ENCODE results near the gene SYNDIG1. TPM values are rescaled to one million over a fixed set of nuclear protein-coding genes. Genes with fewer than 3 reads are reported as not detected.

The SYNDIG1 gene
- total and polyA plus RNA-seq, 4 experiments from 2014 or later = not detected

DNA sequence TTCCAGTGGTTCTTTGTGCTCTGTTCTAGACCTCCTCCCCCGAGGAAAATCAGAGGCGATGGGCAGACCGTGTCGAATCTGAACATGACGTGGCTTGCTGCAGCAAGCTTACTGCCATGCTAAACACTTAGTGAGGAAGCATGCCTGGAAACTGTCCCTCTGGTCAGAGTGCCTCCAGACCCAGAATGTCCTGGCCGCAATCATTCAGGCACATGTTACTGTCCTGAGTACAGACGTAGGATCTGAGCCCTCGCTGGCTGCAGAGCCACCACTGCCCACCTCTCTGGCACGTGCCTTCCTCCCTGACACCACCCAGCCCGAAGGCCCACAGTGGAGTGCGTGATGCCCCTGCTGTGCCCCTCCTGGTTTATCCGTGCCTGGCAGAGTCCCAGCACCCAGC is 163.6 kb downstream of the SYNDIG1 start:
- Histone ChIP-seq H3K36me3 (ENCODE audit: insufficient read depth, low read length) (no peaks in the 10 kb centered on the region), H3K4me3 (ENCODE audit: low read length in 2 of 2) (no peak overlapping the region), H3K27me3 (ENCODE audit: insufficient read depth, low read length) (no peaks in the 10 kb centered on the region), H3K4me1 (ENCODE audit: insufficient read depth, low read length) (no peaks in the 10 kb centered on the region), H3K9me3 (ENCODE audit: control insufficient read depth in 1 of 2, low read length in 2 of 2) (no peaks in the 10 kb centered on the region), H3K27ac (ENCODE audit: low read depth, low read length) (no peak overlapping the region)
- no peaks in the 10 kb centered on the region for H3K9me3 Mint-ChIP-seq
- ChIA-PET CTCF (ENCODE audit: partially characterized antibody) (no interaction called here), POLR2A (ENCODE audit: partially characterized antibody) (no interaction called here)
- peaks cover 11 to 14% of the 10 kb centered on the region in 2 donors for H3K27me3 Mint-ChIP-seq
- H3K4me3 Mint-ChIP-seq = no peak overlapping the region
- no peak overlapping the region for H3K27ac Mint-ChIP-seq
- no peak for DNase-seq
- no peaks in the 10 kb centered on the region for H3K36me3 Mint-ChIP-seq
- intact Hi-C loops (cut with micrococcal nuclease) = no loop called here
- peaks cover 0 to 6% (median 2%) of the 10 kb centered on the region in 4 donors for H3K4me1 Mint-ChIP-seq

DNA sequence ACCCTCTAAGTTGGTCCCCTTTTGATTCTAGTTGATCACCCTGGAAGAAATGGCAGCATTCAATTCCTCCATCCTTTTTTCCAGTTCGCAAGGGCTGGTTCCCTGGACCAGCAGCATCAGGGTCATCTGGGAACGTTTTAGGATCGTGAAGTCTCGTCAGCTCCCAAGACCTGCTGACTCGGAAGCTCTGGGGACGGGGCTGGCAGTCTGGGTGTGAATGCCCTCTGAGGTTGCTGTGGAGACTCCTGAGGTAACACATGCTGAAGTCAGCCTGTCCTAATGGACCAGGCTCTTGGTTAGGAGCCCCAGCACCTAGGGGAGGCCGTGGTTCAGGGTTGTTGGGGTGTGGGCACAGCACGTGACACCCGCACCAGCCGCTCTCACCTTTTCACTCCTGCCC is 164.1 kb downstream of the SYNDIG1 start:
- Histone ChIP-seq H3K36me3 (ENCODE audit: insufficient read depth, low read length) (no peaks in the 10 kb centered on the region), H3K27ac (ENCODE audit: low read depth, low read length) (no peak overlapping the region), H3K27me3 (ENCODE audit: insufficient read depth, low read length) (no peaks in the 10 kb centered on the region), H3K4me1 (ENCODE audit: insufficient read depth, low read length) (no peaks in the 10 kb centered on the region), H3K4me3 (ENCODE audit: low read length in 2 of 2) (no peak overlapping the region), H3K9me3 (ENCODE audit: control insufficient read depth in 1 of 2, low read length in 2 of 2) (no peaks in the 10 kb centered on the region)
- H3K36me3 Mint-ChIP-seq = no peaks in the 10 kb centered on the region
- no peak overlapping the region for H3K4me3 Mint-ChIP-seq
- POLR2A ChIA-PET (ENCODE audit: partially characterized antibody) = no interaction called here
- intact Hi-C loops (cut with micrococcal nuclease) = no loop called here
- no peaks in the 10 kb centered on the region for H3K9me3 Mint-ChIP-seq
- CTCF ChIA-PET (ENCODE audit: partially characterized antibody) = no interaction called here
- DNase-seq = no peak
- H3K27ac Mint-ChIP-seq = no peak overlapping the region
- H3K27me3 Mint-ChIP-seq = peaks cover 11 to 14% of the 10 kb centered on the region in 2 donors
- peaks cover 0 to 6% (median 2%) of the 10 kb centered on the region in 4 donors for H3K4me1 Mint-ChIP-seq

DNA sequence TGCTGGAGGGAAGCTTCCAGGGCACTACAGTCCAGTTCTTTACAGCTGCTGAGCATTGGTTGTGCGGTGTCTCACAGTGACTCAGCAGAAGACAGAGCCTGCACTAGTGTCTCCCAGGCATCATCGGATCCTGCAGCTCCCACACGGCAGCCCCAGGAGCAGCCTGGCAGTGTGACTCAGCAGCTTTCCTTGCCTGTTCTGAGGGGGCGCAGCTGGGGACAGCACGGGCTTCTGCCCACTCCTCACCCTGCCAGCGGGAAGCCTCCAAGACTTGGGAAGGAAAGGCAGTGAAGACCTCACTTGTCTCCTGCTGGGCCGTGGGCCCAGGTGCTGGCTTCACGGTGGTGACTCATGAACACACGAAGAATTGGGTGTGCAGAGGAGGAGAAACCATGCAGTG is 165.4 kb downstream of the SYNDIG1 start:
- H3K4me3 Mint-ChIP-seq = no peak overlapping the region
- peaks cover 13 to 14% of the 10 kb centered on the region in 2 donors for H3K27me3 Mint-ChIP-seq
- no peak overlapping the region for H3K27ac Mint-ChIP-seq
- no peaks in the 10 kb centered on the region for H3K27me3 ChIP-seq (ENCODE audit: insufficient read depth, low read length)
- no peaks in the 10 kb centered on the region for H3K9me3 Mint-ChIP-seq
- ChIA-PET POLR2A (ENCODE audit: partially characterized antibody) (no interaction called here), CTCF (ENCODE audit: partially characterized antibody) (no interaction called here)
- H3K4me3 ChIP-seq (ENCODE audit: low read length in 2 of 2) = no peak overlapping the region
- no peak overlapping the region for H3K27ac ChIP-seq (ENCODE audit: low read depth, low read length)
- H3K9me3 ChIP-seq (ENCODE audit: control insufficient read depth in 1 of 2, low read length in 2 of 2) = no peaks in the 10 kb centered on the region
- intact Hi-C loops (cut with micrococcal nuclease) = no loop called here
- no peak for DNase-seq
- peaks cover 0 to 1% (median 0%) of the 10 kb centered on the region in 4 donors for H3K4me1 Mint-ChIP-seq
- no peaks in the 10 kb centered on the region for H3K4me1 ChIP-seq (ENCODE audit: insufficient read depth, low read length)
- H3K36me3 ChIP-seq (ENCODE audit: insufficient read depth, low read length) = no peaks in the 10 kb centered on the region
- H3K36me3 Mint-ChIP-seq = no peaks in the 10 kb centered on the region

DNA sequence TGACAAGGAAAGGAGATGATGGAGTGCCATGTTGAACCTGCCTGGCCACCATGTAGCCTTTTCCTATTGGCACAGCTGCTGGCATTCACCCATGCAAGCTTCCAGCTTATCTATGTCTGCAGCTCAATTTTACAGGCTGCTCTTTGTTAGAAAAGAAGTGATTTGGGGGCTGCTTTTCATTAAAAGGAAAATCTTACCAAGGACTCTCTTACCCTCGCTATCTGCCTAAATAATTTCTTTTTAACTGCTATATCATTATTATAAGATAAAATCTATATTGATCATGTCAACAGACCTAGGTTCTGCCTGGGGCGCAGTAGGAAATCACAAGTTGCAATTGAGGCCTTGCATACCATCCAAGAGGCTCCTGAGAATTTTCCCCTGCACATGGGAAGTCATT is 167.2 kb downstream of the SYNDIG1 start:
- Histone ChIP-seq H3K4me1 (ENCODE audit: insufficient read depth, low read length) (no peaks in the 10 kb centered on the region), H3K27me3 (ENCODE audit: insufficient read depth, low read length) (no peaks in the 10 kb centered on the region), H3K27ac (ENCODE audit: low read depth, low read length) (no peak overlapping the region), H3K4me3 (ENCODE audit: low read length in 2 of 2) (no peak overlapping the region), H3K9me3 (ENCODE audit: control insufficient read depth in 1 of 2, low read length in 2 of 2) (no peaks in the 10 kb centered on the region), H3K36me3 (ENCODE audit: insufficient read depth, low read length) (no peaks in the 10 kb centered on the region)
- POLR2A ChIA-PET (ENCODE audit: partially characterized antibody) = no interaction called here
- Mint-ChIP-seq H3K27ac (no peak overlapping the region), H3K27me3 (peaks cover 14 to 17% of the 10 kb centered on the region in 2 donors), H3K36me3 (no peaks in the 10 kb centered on the region), H3K9me3 (peaks cover 0 to 3% (median 0%) of the 10 kb centered on the region in 8 donors), H3K4me1 (no peaks in the 10 kb centered on the region), H3K4me3 (no peak overlapping the region)
- CTCF ChIA-PET (ENCODE audit: partially characterized antibody) = no interaction called here
- intact Hi-C loops (cut with micrococcal nuclease) = no loop called here
- no peak for DNase-seq

DNA sequence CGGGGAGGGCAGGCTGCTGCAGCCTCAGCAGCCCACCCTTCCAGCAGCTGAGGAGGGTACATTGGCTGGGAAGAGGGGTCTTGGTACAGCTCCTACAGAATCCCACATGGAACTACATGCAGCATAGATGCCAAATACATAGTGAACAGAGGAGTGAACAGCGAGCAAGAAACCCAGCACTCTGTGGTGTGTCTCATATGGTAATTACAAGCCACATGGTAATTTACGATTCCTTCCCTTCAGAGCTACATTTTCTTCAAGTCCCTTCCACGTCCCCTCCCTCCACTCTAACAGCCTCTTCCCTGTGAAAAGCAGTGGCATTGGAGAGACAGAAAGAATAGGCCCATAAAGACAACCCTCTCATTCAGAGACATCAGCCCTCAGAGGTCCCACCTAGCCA is 167.7 kb downstream of the SYNDIG1 start:
- no peak for DNase-seq
- Mint-ChIP-seq H3K4me3 (no peak overlapping the region), H3K4me1 (no peaks in the 10 kb centered on the region), H3K27me3 (peaks cover 12 to 17% of the 10 kb centered on the region in 2 donors), H3K9me3 (peaks cover 0 to 3% (median 0%) of the 10 kb centered on the region in 8 donors), H3K36me3 (no peaks in the 10 kb centered on the region), H3K27ac (no peak overlapping the region)
- intact Hi-C loops (cut with micrococcal nuclease) = no loop called here
- Histone ChIP-seq H3K4me3 (ENCODE audit: low read length in 2 of 2) (no peak overlapping the region), H3K36me3 (ENCODE audit: insufficient read depth, low read length) (no peaks in the 10 kb centered on the region), H3K27ac (ENCODE audit: low read depth, low read length) (no peak overlapping the region), H3K9me3 (ENCODE audit: control insufficient read depth in 1 of 2, low read length in 2 of 2) (no peaks in the 10 kb centered on the region), H3K27me3 (ENCODE audit: insufficient read depth, low read length) (no peaks in the 10 kb centered on the region), H3K4me1 (ENCODE audit: insufficient read depth, low read length) (no peaks in the 10 kb centered on the region)
- ChIA-PET CTCF (ENCODE audit: partially characterized antibody) (no interaction called here), POLR2A (ENCODE audit: partially characterized antibody) (no interaction called here)

DNA sequence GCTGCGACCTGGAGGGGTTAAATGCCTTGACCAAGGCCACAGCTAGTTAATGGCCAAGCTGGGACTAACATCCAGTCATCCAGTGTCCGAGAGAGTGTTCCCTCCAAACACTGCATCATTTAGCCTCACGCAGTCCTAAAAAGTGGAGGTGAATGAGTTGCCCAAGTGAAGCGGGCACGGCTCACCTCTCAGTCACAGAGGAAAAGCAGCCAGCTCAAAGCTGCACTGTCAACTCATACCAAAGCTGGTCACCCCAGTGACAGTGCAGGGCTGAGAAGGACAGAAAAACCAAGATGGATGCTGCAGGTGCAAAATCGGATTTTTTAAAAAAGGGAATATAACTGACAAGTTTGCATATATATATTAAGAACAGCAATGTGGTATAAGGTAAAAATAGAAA is 168.5 kb downstream of the SYNDIG1 start:
- H3K36me3 Mint-ChIP-seq = no peaks in the 10 kb centered on the region
- Histone ChIP-seq H3K27ac (ENCODE audit: low read depth, low read length) (no peak overlapping the region), H3K4me1 (ENCODE audit: insufficient read depth, low read length) (no peaks in the 10 kb centered on the region), H3K9me3 (ENCODE audit: control insufficient read depth in 1 of 2, low read length in 2 of 2) (no peaks in the 10 kb centered on the region), H3K36me3 (ENCODE audit: insufficient read depth, low read length) (no peaks in the 10 kb centered on the region), H3K4me3 (ENCODE audit: low read length in 2 of 2) (no peak overlapping the region), H3K27me3 (ENCODE audit: insufficient read depth, low read length) (no peaks in the 10 kb centered on the region)
- intact Hi-C loops (cut with micrococcal nuclease) = no loop called here
- POLR2A ChIA-PET (ENCODE audit: partially characterized antibody) = no interaction called here
- CTCF ChIA-PET (ENCODE audit: partially characterized antibody) = no interaction called here
- no peak for DNase-seq
- no peak overlapping the region for H3K4me3 Mint-ChIP-seq
- peaks cover 0 to 3% (median 0%) of the 10 kb centered on the region in 8 donors for H3K9me3 Mint-ChIP-seq
- H3K4me1 Mint-ChIP-seq = no peaks in the 10 kb centered on the region
- no peak overlapping the region for H3K27ac Mint-ChIP-seq
- peaks cover 12 to 17% of the 10 kb centered on the region in 2 donors for H3K27me3 Mint-ChIP-seq

DNA sequence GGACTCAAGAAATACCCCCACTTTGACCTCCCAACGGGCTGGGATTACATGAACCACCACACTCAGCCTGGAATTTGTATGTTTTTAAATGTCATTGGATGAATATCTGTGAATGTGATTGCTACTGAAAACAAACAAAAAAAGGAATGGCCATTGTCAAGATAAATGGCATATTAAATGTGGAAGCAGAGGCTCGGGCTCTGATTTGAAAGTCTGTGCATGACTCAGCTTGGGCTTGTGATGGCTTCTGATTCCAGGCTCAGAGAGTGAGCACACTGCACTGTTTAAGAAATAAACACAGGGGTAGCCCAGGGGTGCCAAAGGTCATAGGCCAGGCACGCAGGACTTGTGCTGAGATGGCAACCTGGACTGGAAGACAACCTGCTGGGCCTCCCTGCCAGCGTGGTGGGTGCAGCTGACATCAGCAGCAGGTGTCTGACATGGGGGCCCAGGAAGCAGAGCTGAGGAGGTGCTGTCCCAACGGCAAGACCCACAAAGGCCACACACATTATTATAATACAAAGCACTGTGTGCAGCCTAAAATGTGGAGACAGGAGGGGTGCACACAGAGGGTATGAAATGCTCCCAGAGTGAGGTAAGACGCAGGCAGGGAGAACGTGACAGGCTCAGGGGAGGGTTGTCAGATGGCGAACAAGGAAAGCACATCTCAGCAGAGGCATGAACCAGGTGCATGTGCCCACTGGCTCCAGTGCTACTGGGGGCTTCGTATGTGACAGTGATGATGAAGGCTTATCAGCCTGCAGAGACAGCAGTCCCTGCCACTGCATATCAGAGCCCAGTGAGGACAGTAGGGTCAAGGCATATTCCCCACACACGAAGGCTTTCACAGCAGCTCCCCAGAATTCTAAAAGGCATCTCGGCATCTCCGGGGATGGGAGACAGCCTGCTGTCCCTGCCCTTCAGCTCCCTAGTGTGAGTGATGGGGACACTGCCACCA is 169.4 kb downstream of the SYNDIG1 start:
- no peaks in the 10 kb centered on the region for H3K4me1 Mint-ChIP-seq
- no peak overlapping the region for H3K27ac ChIP-seq (ENCODE audit: low read depth, low read length)
- H3K27me3 Mint-ChIP-seq = peaks cover 11 to 18% of the 10 kb centered on the region in 2 donors
- no peak overlapping the region for H3K27ac Mint-ChIP-seq
- H3K4me3 Mint-ChIP-seq = no peak overlapping the region
- CTCF ChIA-PET (ENCODE audit: partially characterized antibody) = no interaction called here
- no peak for DNase-seq
- no peaks in the 10 kb centered on the region for H3K4me1 ChIP-seq (ENCODE audit: insufficient read depth, low read length)
- no peaks in the 10 kb centered on the region for H3K9me3 ChIP-seq (ENCODE audit: control insufficient read depth in 1 of 2, low read length in 2 of 2)
- no peaks in the 10 kb centered on the region for H3K36me3 Mint-ChIP-seq
- H3K27me3 ChIP-seq (ENCODE audit: insufficient read depth, low read length) = no peaks in the 10 kb centered on the region
- H3K4me3 ChIP-seq (ENCODE audit: low read length in 2 of 2) = no peak overlapping the region
- no peaks in the 10 kb centered on the region for H3K36me3 ChIP-seq (ENCODE audit: insufficient read depth, low read length)
- POLR2A ChIA-PET (ENCODE audit: partially characterized antibody) = no interaction called here
- peaks cover 0 to 3% (median 0%) of the 10 kb centered on the region in 8 donors for H3K9me3 Mint-ChIP-seq
- intact Hi-C loops (cut with micrococcal nuclease) = no loop called here

Measured in CD4-positive, alpha-beta memory T cell (primary cell).